HEK293 (cell line): ENCODE data around the gene SMCHD1.
A peak's percentile ranks its signal among the peaks of the same experiment; 100 is the strongest.

Experiments
- ATF2 ChIP-seq: fragments of 450-650 bp; formaldehyde crosslinking; IDR thresholded peaks from 2 replicates; pipeline ENCODE4 v1.5.1; 2016; ENCODE audit warnings: missing biosample characterization, missing genetic modification characterization, low read depth
- GFI1B ChIP-seq: fragments of 450-650 bp; formaldehyde crosslinking; IDR thresholded peaks from 2 replicates; pipeline ENCODE4 v1.5.1; 2016; ENCODE audit warnings: missing biosample characterization, missing genetic modification characterization
- KLF10 ChIP-seq: fragments of 450-650 bp; IDR thresholded peaks from 2 replicates; pipeline ENCODE4 v1.5.1; 2018; ENCODE audit warnings: missing biosample characterization, mild to moderate bottlenecking, missing genetic modification characterization
- PATZ1 ChIP-seq: fragments of 450-650 bp; formaldehyde crosslinking; IDR thresholded peaks from 2 replicates; pipeline ENCODE4 v1.5.1; 2016; ENCODE audit warnings: missing biosample characterization, missing genetic modification characterization
- PRDM10 ChIP-seq: fragments of 450-650 bp; formaldehyde crosslinking; IDR thresholded peaks from 2 replicates; pipeline ENCODE4 v1.5.1; 2016; ENCODE audit warnings: missing biosample characterization, missing genetic modification characterization
- SCRT2 ChIP-seq: fragments of 450-650 bp; formaldehyde crosslinking; IDR thresholded peaks from 2 replicates; pipeline ENCODE4 v1.5.1; 2016; ENCODE audit warnings: missing biosample characterization, missing genetic modification characterization
- SP2 ChIP-seq: fragments of 450-650 bp; formaldehyde crosslinking; IDR thresholded peaks from 2 replicates; pipeline ENCODE4 v1.5.1; 2016; ENCODE audit warnings: missing biosample characterization, missing genetic modification characterization
- TCF7L2 ChIP-seq: IDR thresholded peaks from 2 replicates; pipeline ENCODE4 v1.6.1; 2011; ENCODE audit warnings: low read depth, mild to moderate bottlenecking, inconsistent platforms, low read length, moderate library complexity, borderline replicate concordance
- TSHZ1 ChIP-seq: fragments of 450-650 bp; formaldehyde crosslinking; IDR thresholded peaks from 2 replicates; pipeline ENCODE4 v1.5.1; 2016; ENCODE audit warnings: missing biosample characterization, missing genetic modification characterization, borderline replicate concordance
- ZBTB20 ChIP-seq: fragments of 450-650 bp; formaldehyde crosslinking; IDR thresholded peaks from 2 replicates; pipeline ENCODE4 v1.5.1; 2016; ENCODE audit warnings: missing biosample characterization, missing genetic modification characterization
- ZBTB26 ChIP-seq: fragments of 450-650 bp; formaldehyde crosslinking; optimal IDR thresholded peaks from 2 replicates; pipeline ENCODE3; 2016; ENCODE audit warnings: missing biosample characterization, mild to moderate bottlenecking, missing genetic modification characterization
- ZIC2 ChIP-seq: fragments of 450-650 bp; formaldehyde crosslinking; IDR thresholded peaks from 2 replicates; pipeline ENCODE4 v1.5.1; 2016; ENCODE audit warnings: missing biosample characterization, missing genetic modification characterization
- ZNF10 ChIP-seq: fragments of 450-650 bp; formaldehyde crosslinking; IDR thresholded peaks from 2 replicates; pipeline ENCODE4 v1.5.1; 2017; ENCODE audit warnings: missing biosample characterization, missing genetic modification characterization
- ZNF114 ChIP-seq: fragments of 450-650 bp; formaldehyde crosslinking; IDR thresholded peaks from 2 replicates; pipeline ENCODE4 v1.5.0; 2017; ENCODE audit warnings: missing biosample characterization, missing genetic modification characterization
- ZNF146 ChIP-seq: fragments of 450-650 bp; formaldehyde crosslinking; IDR thresholded peaks from 2 replicates; pipeline ENCODE4 v1.5.1; 2016; ENCODE audit warnings: missing biosample characterization, missing genetic modification characterization
- ZNF335 ChIP-seq: fragments of 450-650 bp; formaldehyde crosslinking; conservative IDR thresholded peaks from 2 replicates; pipeline ENCODE4 v1.5.1; 2016; ENCODE audit warnings: missing biosample characterization, missing genetic modification characterization
- ZNF362 ChIP-seq: fragments of 450-650 bp; formaldehyde crosslinking; IDR thresholded peaks from 2 replicates; pipeline ENCODE4 v1.5.1; 2016; ENCODE audit warnings: missing biosample characterization, missing genetic modification characterization
- ZNF398 ChIP-seq: fragments of 450-650 bp; formaldehyde crosslinking; IDR thresholded peaks from 2 replicates; pipeline ENCODE4 v1.5.1; 2017; ENCODE audit warnings: missing biosample characterization, missing genetic modification characterization
- ZNF416 ChIP-seq: fragments of 450-650 bp; formaldehyde crosslinking; IDR thresholded peaks from 2 replicates; pipeline ENCODE4 v1.5.1; 2016; ENCODE audit warnings: missing biosample characterization, missing genetic modification characterization
- ZNF510 ChIP-seq: fragments of 450-650 bp; formaldehyde crosslinking; IDR thresholded peaks from 2 replicates; pipeline ENCODE4 v1.5.1; 2018; ENCODE audit warnings: mild to moderate bottlenecking, missing genetic modification characterization, missing biosample characterization; ENCODE audit not compliant: insufficient replicate concordance
- ZNF521 ChIP-seq: fragments of 450-650 bp; formaldehyde crosslinking; IDR thresholded peaks from 2 replicates; pipeline ENCODE4 v1.5.1; 2017; ENCODE audit warnings: missing biosample characterization, mild to moderate bottlenecking, missing genetic modification characterization
- ZNF530 ChIP-seq: fragments of 450-650 bp; formaldehyde crosslinking; IDR thresholded peaks from 2 replicates; pipeline ENCODE4 v1.5.1; 2016; ENCODE audit warnings: low read depth, missing biosample characterization, missing genetic modification characterization
- ZNF561 ChIP-seq: fragments of 450-650 bp; IDR thresholded peaks from 2 replicates; pipeline ENCODE4 v1.5.1; 2018; ENCODE audit warnings: missing biosample characterization, missing genetic modification characterization, borderline replicate concordance
- ZSCAN30 ChIP-seq: fragments of 450-650 bp; IDR thresholded peaks from 2 replicates; pipeline ENCODE4 v1.5.1; 2018; ENCODE audit warnings: missing biosample characterization, mild to moderate bottlenecking, missing genetic modification characterization, moderate library complexity

SMCHD1 gene

GRCh38 chr18:2656237-2656980 is 883 bp downstream of the SMCHD1 start (continued):
- TF ChIP-seq ZNF114 (tag by site-specific recombination) (no peak), ZNF416 (no peak), ZNF530 (tag by site-specific recombination) (no peak), GFI1B (no peak), ZIC2 (tag by site-specific recombination) (no peak), ZNF146 (tag by site-specific recombination) (no peak), PRDM10 (tag by site-specific recombination) (no peak), TSHZ1 (tag by site-specific recombination) (no peak), ATF2 (tag by site-specific recombination) (no peak), ZNF10 (tag by site-specific recombination) (no peak), ZBTB26 (tag by site-specific recombination) (no peak), TCF7L2 (no peak), KLF10 (tag by site-specific recombination) (no peak), ZBTB20 (tag by site-specific recombination) (peak; percentile 80), ZNF398 (peak; percentile 14; the same call in 1 of the 2 replicates), SCRT2 (tag by site-specific recombination) (no peak), ZNF521 (tag by site-specific recombination) (no peak), ZNF510 (tag by site-specific recombination) (no peak), ZNF335 (tag by site-specific recombination) (peak; percentile 83), PATZ1 (tag by site-specific recombination) (0 out of 2 replicates have a peak, but pooled peaks have one; percentile 7), ZSCAN30 (no peak), ZNF362 (tag by site-specific recombination) (no peak), SP2 (tag by site-specific recombination) (peak; percentile 46), ZNF561 (no peak)
